ENCODE data around the gene GPC6.

DNA sequence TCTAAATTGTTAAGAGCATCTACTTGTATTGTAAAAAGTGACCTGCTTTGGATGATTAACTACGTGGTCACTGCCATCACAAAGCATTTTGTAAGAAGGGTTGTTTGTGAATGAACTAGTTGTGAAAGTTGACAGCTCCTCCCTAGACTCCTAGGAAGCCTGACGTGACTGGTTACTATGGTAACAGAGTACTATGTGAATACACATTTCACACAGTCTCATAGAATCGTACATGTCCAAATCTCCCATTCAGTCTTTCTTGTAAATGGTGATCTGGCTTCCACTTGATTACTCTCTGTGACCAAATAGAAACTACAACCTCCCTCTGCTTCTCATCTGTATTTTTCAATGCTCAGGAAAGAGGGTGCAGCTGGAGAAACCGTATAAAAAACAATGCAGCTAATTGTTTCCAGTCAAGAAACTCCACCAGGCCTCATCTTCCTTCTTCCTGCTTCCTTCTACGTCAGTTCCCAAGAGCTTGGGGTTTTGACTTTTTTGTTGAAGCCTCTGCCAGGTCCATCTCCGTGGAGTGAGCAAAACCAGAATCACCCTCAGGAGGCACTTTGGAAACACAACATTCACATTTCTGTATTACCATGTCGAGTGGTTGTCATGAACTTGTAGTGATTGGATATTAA is 83.4 kb downstream of the GPC6 start:
- TF ChIP-seq, protein P1, sequence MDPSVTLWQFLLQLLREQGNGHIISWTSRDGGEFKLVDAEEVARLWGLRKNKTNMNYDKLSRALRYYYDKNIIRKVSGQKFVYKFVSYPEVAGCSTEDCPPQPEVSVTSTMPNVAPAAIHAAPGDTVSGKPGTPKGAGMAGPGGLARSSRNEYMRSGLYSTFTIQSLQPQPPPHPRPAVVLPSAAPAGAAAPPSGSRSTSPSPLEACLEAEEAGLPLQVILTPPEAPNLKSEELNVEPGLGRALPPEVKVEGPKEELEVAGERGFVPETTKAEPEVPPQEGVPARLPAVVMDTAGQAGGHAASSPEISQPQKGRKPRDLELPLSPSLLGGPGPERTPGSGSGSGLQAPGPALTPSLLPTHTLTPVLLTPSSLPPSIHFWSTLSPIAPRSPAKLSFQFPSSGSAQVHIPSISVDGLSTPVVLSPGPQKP (IDR thresholded peaks at IDR 0.05; ENCODE audit: low read depth, low read length): no peak
- TF ChIP-seq, protein P2, sequence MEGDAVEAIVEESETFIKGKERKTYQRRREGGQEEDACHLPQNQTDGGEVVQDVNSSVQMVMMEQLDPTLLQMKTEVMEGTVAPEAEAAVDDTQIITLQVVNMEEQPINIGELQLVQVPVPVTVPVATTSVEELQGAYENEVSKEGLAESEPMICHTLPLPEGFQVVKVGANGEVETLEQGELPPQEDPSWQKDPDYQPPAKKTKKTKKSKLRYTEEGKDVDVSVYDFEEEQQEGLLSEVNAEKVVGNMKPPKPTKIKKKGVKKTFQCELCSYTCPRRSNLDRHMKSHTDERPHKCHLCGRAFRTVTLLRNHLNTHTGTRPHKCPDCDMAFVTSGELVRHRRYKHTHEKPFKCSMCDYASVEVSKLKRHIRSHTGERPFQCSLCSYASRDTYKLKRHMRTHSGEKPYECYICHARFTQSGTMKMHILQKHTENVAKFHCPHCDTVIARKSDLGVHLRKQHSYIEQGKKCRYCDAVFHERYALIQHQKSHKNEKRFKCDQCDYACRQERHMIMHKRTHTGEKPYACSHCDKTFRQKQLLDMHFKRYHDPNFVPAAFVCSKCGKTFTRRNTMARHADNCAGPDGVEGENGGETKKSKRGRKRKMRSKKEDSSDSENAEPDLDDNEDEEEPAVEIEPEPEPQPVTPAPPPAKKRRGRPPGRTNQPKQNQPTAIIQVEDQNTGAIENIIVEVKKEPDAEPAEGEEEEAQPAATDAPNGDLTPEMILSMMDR (IDR thresholded peaks at IDR 0.05): no peak
- TF ChIP-seq FOSL2 (IDR thresholded peaks at IDR 0.05) (no peak), FOSL2 (CRISPR knock-in tag; IDR thresholded peaks at IDR 0.05) (no peak), EP300 (IDR thresholded peaks at IDR 0.05) (no peak), POLR2A (IDR thresholded peaks at IDR 0.05; ENCODE audit: low read length) (no peak), BHLHE40 (IDR thresholded peaks at IDR 0.05; ENCODE audit: low read depth, low read length) (no peak), JUN (IDR thresholded peaks at IDR 0.05) (no peak)
- TF ChIP-seq, protein P3, sequence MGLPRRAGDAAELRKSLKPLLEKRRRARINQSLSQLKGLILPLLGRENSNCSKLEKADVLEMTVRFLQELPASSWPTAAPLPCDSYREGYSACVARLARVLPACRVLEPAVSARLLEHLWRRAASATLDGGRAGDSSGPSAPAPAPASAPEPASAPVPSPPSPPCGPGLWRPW (IDR thresholded peaks at IDR 0.05): no peak
- TF ChIP-seq, protein P4, sequence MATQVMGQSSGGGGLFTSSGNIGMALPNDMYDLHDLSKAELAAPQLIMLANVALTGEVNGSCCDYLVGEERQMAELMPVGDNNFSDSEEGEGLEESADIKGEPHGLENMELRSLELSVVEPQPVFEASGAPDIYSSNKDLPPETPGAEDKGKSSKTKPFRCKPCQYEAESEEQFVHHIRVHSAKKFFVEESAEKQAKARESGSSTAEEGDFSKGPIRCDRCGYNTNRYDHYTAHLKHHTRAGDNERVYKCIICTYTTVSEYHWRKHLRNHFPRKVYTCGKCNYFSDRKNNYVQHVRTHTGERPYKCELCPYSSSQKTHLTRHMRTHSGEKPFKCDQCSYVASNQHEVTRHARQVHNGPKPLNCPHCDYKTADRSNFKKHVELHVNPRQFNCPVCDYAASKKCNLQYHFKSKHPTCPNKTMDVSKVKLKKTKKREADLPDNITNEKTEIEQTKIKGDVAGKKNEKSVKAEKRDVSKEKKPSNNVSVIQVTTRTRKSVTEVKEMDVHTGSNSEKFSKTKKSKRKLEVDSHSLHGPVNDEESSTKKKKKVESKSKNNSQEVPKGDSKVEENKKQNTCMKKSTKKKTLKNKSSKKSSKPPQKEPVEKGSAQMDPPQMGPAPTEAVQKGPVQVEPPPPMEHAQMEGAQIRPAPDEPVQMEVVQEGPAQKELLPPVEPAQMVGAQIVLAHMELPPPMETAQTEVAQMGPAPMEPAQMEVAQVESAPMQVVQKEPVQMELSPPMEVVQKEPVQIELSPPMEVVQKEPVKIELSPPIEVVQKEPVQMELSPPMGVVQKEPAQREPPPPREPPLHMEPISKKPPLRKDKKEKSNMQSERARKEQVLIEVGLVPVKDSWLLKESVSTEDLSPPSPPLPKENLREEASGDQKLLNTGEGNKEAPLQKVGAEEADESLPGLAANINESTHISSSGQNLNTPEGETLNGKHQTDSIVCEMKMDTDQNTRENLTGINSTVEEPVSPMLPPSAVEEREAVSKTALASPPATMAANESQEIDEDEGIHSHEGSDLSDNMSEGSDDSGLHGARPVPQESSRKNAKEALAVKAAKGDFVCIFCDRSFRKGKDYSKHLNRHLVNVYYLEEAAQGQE (IDR thresholded peaks at IDR 0.05): no peak
- TF ChIP-seq, protein P5, sequence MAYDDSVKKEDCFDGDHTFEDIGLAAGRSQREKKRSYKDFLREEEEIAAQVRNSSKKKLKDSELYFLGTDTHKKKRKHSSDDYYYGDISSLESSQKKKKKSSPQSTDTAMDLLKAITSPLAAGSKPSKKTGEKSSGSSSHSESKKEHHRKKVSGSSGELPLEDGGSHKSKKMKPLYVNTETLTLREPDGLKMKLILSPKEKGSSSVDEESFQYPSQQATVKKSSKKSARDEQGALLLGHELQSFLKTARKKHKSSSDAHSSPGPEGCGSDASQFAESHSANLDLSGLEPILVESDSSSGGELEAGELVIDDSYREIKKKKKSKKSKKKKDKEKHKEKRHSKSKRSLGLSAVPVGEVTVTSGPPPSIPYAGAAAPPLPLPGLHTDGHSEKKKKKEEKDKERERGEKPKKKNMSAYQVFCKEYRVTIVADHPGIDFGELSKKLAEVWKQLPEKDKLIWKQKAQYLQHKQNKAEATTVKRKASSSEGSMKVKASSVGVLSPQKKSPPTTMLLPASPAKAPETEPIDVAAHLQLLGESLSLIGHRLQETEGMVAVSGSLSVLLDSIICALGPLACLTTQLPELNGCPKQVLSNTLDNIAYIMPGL (CRISPR knock-in tag; IDR thresholded peaks at IDR 0.05; ENCODE audit: borderline replicate concordance): no peak

Measured in A549 (cell line).